Naive thymus-derived CD4-positive, alpha-beta T cell (primary cell): ENCODE data around the gene PDGFC. TPM values are rescaled to one million over a fixed set of nuclear protein-coding genes. Genes with fewer than 3 reads are reported as not detected.

ENCODE experiments used
- ATAC-seq: fragments of 150-1000 bp; cut with Tn5 transposase; 2 replicates; pipeline ENCODE4 v1.10.0; 2021; ENCODE audit warnings: mild to moderate bottlenecking, moderate library complexity
- CTCF ChIA-PET: fragments of 350-600 bp; sonication (Branson Sonifier 250); formaldehyde crosslinking; loops from one replicate; lab custom pipeline; 2021; ENCODE audit warnings: antibody characterized with exemption; lab: Charles Lee
- POLR2A ChIA-PET: fragments of 350-600 bp; sonication (Branson Sonifier 250); formaldehyde crosslinking; loops from one replicate; lab custom pipeline; 2021; ENCODE audit warnings: antibody characterized with exemption, inconsistent platforms; lab: Charles Lee
- DNase-seq, 9 donors: peaks; one replicate each; pipeline versions ENCODE4 v3.0.0 to v3.0.0-alpha.2; 2020 to 2022; ENCODE audit warnings: mixed read lengths in 1 of 9
- H3K27ac ChIP-seq: one replicate; pipeline ENCODE4 v1.7.0; 2013; ENCODE audit warnings: mild to moderate bottlenecking, low read depth, low read length, moderate library complexity
- H3K27me3 ChIP-seq, 2 donors: one replicate each; pipeline ENCODE4 v1.7.0; 2013; ENCODE audit warnings: low read length in 2 of 2, mild to moderate bottlenecking in 2 of 2, moderate library complexity in 2 of 2; ENCODE audit not compliant: control insufficient read depth in 2 of 2, insufficient read depth in 2 of 2
- H3K36me3 ChIP-seq, 3 experiments: 1 replicate in 2 of 3; 2 replicates in 1 of 3; pipeline ENCODE4 v1.7.0; 2013; ENCODE audit warnings: low read length in 3 of 3, mild to moderate bottlenecking in 3 of 3, moderate library complexity in 1 of 3; ENCODE audit not compliant: insufficient read depth in 3 of 3, control insufficient read depth in 2 of 3
- H3K4me1 ChIP-seq, 2 donors: one replicate each; pipeline ENCODE4 v1.7.0; 2013; ENCODE audit warnings: low read length in 2 of 2, mild to moderate bottlenecking in 2 of 2, moderate library complexity in 1 of 2; ENCODE audit not compliant: control insufficient read depth in 2 of 2, insufficient read depth in 2 of 2
- H3K4me3 ChIP-seq: 2 replicates; pipeline ENCODE4 v1.7.0; 2013; ENCODE audit warnings: mild to moderate bottlenecking, low read length
- H3K9me3 ChIP-seq, 3 experiments: 1 replicate in 2 of 3; 2 replicates in 1 of 3; pipeline ENCODE4 v1.7.0; 2013; ENCODE audit warnings: low read length in 3 of 3; ENCODE audit not compliant: control insufficient read depth in 2 of 3
- H3K27ac Mint-ChIP-seq, 9 donors: one replicate each; pipeline ENCODE4 v1.8.0; 2020 to 2022; ENCODE audit warnings: mixed read lengths in 9 of 9, mild to moderate bottlenecking in 8 of 9, moderate library complexity in 5 of 9, inconsistent platforms in 2 of 9
- H3K27me3 Mint-ChIP-seq, 5 donors: one replicate each; pipeline ENCODE4 v1.8.0; 2021 to 2022; ENCODE audit warnings: mixed read lengths in 5 of 5, mild to moderate bottlenecking in 1 of 5
- H3K36me3 Mint-ChIP-seq, 5 donors: one replicate each; pipeline ENCODE4 v1.8.0; 2020 to 2022; ENCODE audit warnings: mixed read lengths in 5 of 5, mild to moderate bottlenecking in 3 of 5, inconsistent platforms in 1 of 5
- H3K4me1 Mint-ChIP-seq, 7 donors: one replicate each; pipeline ENCODE4 v1.8.0; 2020 to 2022; ENCODE audit warnings: mixed read lengths in 7 of 7, mild to moderate bottlenecking in 3 of 7, inconsistent platforms in 1 of 7
- H3K4me3 Mint-ChIP-seq, 10 donors: one replicate each; pipeline ENCODE4 v1.8.0; 2020 to 2022; ENCODE audit warnings: mild to moderate bottlenecking in 10 of 10, mixed read lengths in 10 of 10, moderate library complexity in 6 of 10, inconsistent platforms in 2 of 10
- H3K9me3 Mint-ChIP-seq, 11 donors: one replicate each; pipeline ENCODE4 v1.8.0; 2020 to 2022; ENCODE audit warnings: mixed read lengths in 11 of 11, mild to moderate bottlenecking in 4 of 11, inconsistent platforms in 1 of 11, moderate library complexity in 1 of 11
- intact Hi-C, 2 donors: fragments of 100-400 bp; cut with micrococcal nuclease; formaldehyde crosslinking; loops; one replicate each; pipeline ENCODE4 v1.15.1; 2023
- polyA plus RNA-seq, 2 donors: library from polyadenylated mRNA; unstranded; fragments of 300-500 nt; fragmentation: Illumina TruSeq; gene quantifications; one replicate each; pipeline ENCODE4 v1.2.3, GENCODE V29; 2021
- total RNA-seq, 6 experiments: library from RNA in 5 of 6; stranded (reverse) in 5 of 6; gene quantifications; 1 replicate in 5 of 6; 2 replicates in 1 of 6; pipeline ENCODE4 v1.2.3 and lab custom pipeline; 2021 to 2026

Gene PDGFC
- total and polyA plus RNA-seq, 7 experiments from 2014 or later, result 0.19 to 2.0 (median 1.2) TPM; not detected in 4

DNA sequence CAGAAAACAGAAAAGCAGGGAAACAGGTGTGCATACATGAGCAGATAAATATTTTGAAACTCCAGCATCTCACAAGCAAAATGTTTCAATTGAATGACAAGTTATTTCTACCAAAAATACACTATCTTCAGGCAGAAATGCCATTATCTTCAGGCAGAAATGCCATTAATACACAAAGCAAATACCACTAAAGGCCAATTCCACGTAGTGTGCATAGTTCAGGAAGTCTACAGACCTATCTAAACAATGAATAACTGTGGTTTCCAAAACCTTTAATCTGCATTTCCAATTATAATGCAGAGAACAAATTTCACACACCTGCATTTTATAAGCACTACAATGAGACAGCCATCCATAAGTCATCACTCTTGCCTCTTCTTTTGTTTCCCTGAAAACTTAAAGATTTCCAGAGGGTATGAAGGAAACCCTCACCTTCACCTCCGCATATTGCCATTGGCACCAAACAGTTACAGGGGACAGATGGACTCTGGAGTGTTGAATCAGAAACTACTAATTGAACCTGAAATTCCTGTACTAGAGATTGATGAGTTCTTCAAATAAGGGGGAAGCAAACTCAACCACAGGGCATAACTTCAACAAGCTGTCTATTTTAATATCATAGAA lies 179.0 kb downstream of the PDGFC start:
- Mint-ChIP-seq H3K27ac (no peak overlapping the region), H3K9me3 (peaks cover 0 to 7% (median 0%) of the 10 kb centered on the region in 11 donors), H3K27me3 (no peaks in the 10 kb centered on the region), H3K4me3 (no peak overlapping the region), H3K4me1 (no peaks in the 10 kb centered on the region), H3K36me3 (no peaks in the 10 kb centered on the region)
- ChIA-PET POLR2A (no interaction called here), CTCF (no interaction called here)
- H3K4me3 ChIP-seq, result no peak overlapping the region
- H3K9me3 ChIP-seq, result no peaks in the 10 kb centered on the region
- no peaks in the 10 kb centered on the region for H3K27me3 ChIP-seq
- ATAC-seq (no peak), DNase-seq (no peak)
- intact Hi-C loops, result no loop called here
- H3K27ac ChIP-seq, result no peak overlapping the region
- no peaks in the 10 kb centered on the region for H3K36me3 ChIP-seq
- H3K4me1 ChIP-seq, result no peaks in the 10 kb centered on the region

- ChIA-PET CTCF (no interaction called here), POLR2A (interaction anchor here (0.6 kb wide), 1 partner anchor 52 kb away, joined by 5 read pairs; no protein-coding TSS in a partner anchor)
- intact Hi-C loops, result no loop called here
- no peaks in the 10 kb centered on the region for H3K4me1 ChIP-seq
- H3K27ac ChIP-seq, result no peak overlapping the region
- ATAC-seq (no peak), DNase-seq (no peak)
- H3K36me3 Mint-ChIP-seq, result no peaks in the 10 kb centered on the region
- H3K27me3 ChIP-seq, result no peaks in the 10 kb centered on the region
- no peaks in the 10 kb centered on the region for H3K27me3 Mint-ChIP-seq
- no peak overlapping the region for H3K4me3 ChIP-seq
- no peaks in the 10 kb centered on the region for H3K36me3 ChIP-seq
- H3K4me3 Mint-ChIP-seq, result no peak overlapping the region
- no peak overlapping the region for H3K27ac Mint-ChIP-seq
- no peaks in the 10 kb centered on the region for H3K9me3 ChIP-seq
- H3K9me3 Mint-ChIP-seq, result peaks cover 0 to 7% (median 0%) of the 10 kb centered on the region in 11 donors
- no peaks in the 10 kb centered on the region for H3K4me1 Mint-ChIP-seq
Observed at GRCh38 chr4:156790866-156791265, 180.7 kb downstream of the PDGFC start.

DNA sequence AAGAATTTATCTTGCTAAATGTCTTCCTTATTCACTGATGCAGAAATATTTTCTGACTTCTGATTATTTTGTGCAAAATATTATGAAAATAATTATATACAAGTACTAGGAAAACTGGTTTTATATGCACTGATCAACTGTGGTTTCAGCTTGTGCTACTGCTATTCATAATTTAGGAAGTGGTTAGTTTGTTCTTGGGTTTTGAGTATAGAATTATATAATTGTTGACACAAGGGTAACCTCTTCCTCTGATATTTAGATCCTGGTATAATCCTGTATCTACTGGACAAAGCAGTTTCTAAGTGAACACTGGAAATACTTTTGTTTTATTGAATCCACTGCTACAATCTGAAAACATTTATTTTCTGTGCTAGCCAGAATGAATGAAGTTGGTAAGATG lies 182.8 kb downstream of the PDGFC start:
- Histone ChIP-seq H3K27me3 (no peaks in the 10 kb centered on the region), H3K27ac (no peak overlapping the region), H3K4me3 (no peak overlapping the region), H3K4me1 (no peaks in the 10 kb centered on the region), H3K36me3 (no peaks in the 10 kb centered on the region), H3K9me3 (no peaks in the 10 kb centered on the region)
- Mint-ChIP-seq H3K27me3 (no peaks in the 10 kb centered on the region), H3K4me3 (no peak overlapping the region), H3K9me3 (peaks cover 0 to 14% (median 0%) of the 10 kb centered on the region in 11 donors), H3K36me3 (no peaks in the 10 kb centered on the region), H3K4me1 (no peaks in the 10 kb centered on the region), H3K27ac (no peak overlapping the region)
- ATAC-seq (no peak), DNase-seq (no peak)
- ChIA-PET POLR2A (no interaction called here), CTCF (no interaction called here)
- intact Hi-C loops, result no loop called here

- Histone ChIP-seq H3K27ac (no peak overlapping the region), H3K9me3 (no peaks in the 10 kb centered on the region), H3K27me3 (no peaks in the 10 kb centered on the region), H3K36me3 (no peaks in the 10 kb centered on the region), H3K4me1 (no peaks in the 10 kb centered on the region), H3K4me3 (no peak overlapping the region)
- Mint-ChIP-seq H3K4me1 (no peaks in the 10 kb centered on the region), H3K27ac (no peak overlapping the region), H3K9me3 (peaks cover 0 to 17% (median 0%) of the 10 kb centered on the region in 11 donors), H3K4me3 (no peak overlapping the region), H3K27me3 (no peaks in the 10 kb centered on the region), H3K36me3 (no peaks in the 10 kb centered on the region)
- ChIA-PET CTCF (no interaction called here), POLR2A (no interaction called here)
- ATAC-seq (no peak), DNase-seq (no peak)
- intact Hi-C loops, result no loop called here
Observed at GRCh38 chr4:156786713-156787112, 184.9 kb downstream of the PDGFC start.

- Histone ChIP-seq H3K36me3 (no peaks in the 10 kb centered on the region), H3K4me3 (no peak overlapping the region), H3K4me1 (no peaks in the 10 kb centered on the region), H3K27ac (no peak overlapping the region), H3K27me3 (no peaks in the 10 kb centered on the region), H3K9me3 (no peaks in the 10 kb centered on the region)
- intact Hi-C loops, result no loop called here
- ChIA-PET CTCF (no interaction called here), POLR2A (no interaction called here)
- ATAC-seq (no peak), DNase-seq (no peak)
- Mint-ChIP-seq H3K4me3 (no peak overlapping the region), H3K4me1 (no peaks in the 10 kb centered on the region), H3K27me3 (no peaks in the 10 kb centered on the region), H3K36me3 (no peaks in the 10 kb centered on the region), H3K27ac (no peak overlapping the region), H3K9me3 (peaks cover 0 to 16% (median 2%) of the 10 kb centered on the region in 11 donors)
Observed at GRCh38 chr4:156784970-156785369, 186.6 kb downstream of the PDGFC start.

- Histone ChIP-seq H3K4me3 (no peak overlapping the region), H3K27me3 (no peaks in the 10 kb centered on the region), H3K36me3 (no peaks in the 10 kb centered on the region), H3K4me1 (no peaks in the 10 kb centered on the region), H3K9me3 (no peaks in the 10 kb centered on the region), H3K27ac (no peak overlapping the region)
- ChIA-PET CTCF (no interaction called here), POLR2A (no interaction called here)
- intact Hi-C loops, result no loop called here
- Mint-ChIP-seq H3K36me3 (no peaks in the 10 kb centered on the region), H3K4me1 (no peaks in the 10 kb centered on the region), H3K27ac (no peak overlapping the region), H3K9me3 (peaks cover 0 to 16% (median 2%) of the 10 kb centered on the region in 11 donors), H3K4me3 (no peak overlapping the region), H3K27me3 (no peaks in the 10 kb centered on the region)
- DNase-seq (no peak), ATAC-seq (no peak)
Observed at GRCh38 chr4:156783966-156784365, 187.6 kb downstream of the PDGFC start.

- ChIA-PET CTCF (no interaction called here), POLR2A (no interaction called here)
- H3K4me1 ChIP-seq, result no peaks in the 10 kb centered on the region
- no peaks in the 10 kb centered on the region for H3K27me3 ChIP-seq
- H3K27ac ChIP-seq, result no peak overlapping the region
- Mint-ChIP-seq H3K9me3 (peaks cover 0 to 16% (median 2%) of the 10 kb centered on the region in 11 donors), H3K4me1 (no peaks in the 10 kb centered on the region), H3K36me3 (no peaks in the 10 kb centered on the region), H3K27me3 (no peaks in the 10 kb centered on the region), H3K27ac (no peak overlapping the region), H3K4me3 (no peak overlapping the region)
- ATAC-seq, result no peak
- H3K36me3 ChIP-seq, result no peaks in the 10 kb centered on the region
- no peaks in the 10 kb centered on the region for H3K9me3 ChIP-seq
- intact Hi-C loops, result no loop called here
- H3K4me3 ChIP-seq, result no peak overlapping the region
- no peak for DNase-seq
Observed at GRCh38 chr4:156782491-156782890, 189.1 kb downstream of the PDGFC start.
